ENCODE data around the gene HMX1.

The HMX1 gene

GRCh38 chr4:8909548-8909947 is 37.9 kb upstream of the HMX1 start:
- peak; percentile 67 for DNase-seq

- DNase-seq = no peak
These were observed 36.7 kb upstream of the HMX1 start for GRCh38 chr4:8908206-8908893.

GRCh38 chr4:8907596-8908205 is 36.1 kb upstream of the HMX1 start:
- no peak for DNase-seq

- no peak for DNase-seq
These were observed 35.5 kb upstream of the HMX1 start for GRCh38 chr4:8906991-8907595.

GRCh38 chr4:8906668-8906970 is 35.0 kb upstream of the HMX1 start:
- DNase-seq = no peak

- DNase-seq = no peak
These were observed 34.4 kb upstream of the HMX1 start for GRCh38 chr4:8905773-8906667.

- DNase-seq = no peak
These were observed 33.7 kb upstream of the HMX1 start for GRCh38 chr4:8905226-8905772.

- DNase-seq = no peak
These were observed 33.0 kb upstream of the HMX1 start for GRCh38 chr4:8904666-8905065.

GRCh38 chr4:8904041-8904501 is 32.4 kb upstream of the HMX1 start:
- DNase-seq = no peak

- no peak for DNase-seq
These were observed 29.7 kb upstream of the HMX1 start for GRCh38 chr4:8901335-8901734.

GRCh38 chr4:8900588-8900987 is 28.9 kb upstream of the HMX1 start:
- DNase-seq = peak; percentile 4

- DNase-seq = no peak
These were observed 26.8 kb upstream of the HMX1 start for GRCh38 chr4:8898419-8898818.

- DNase-seq = peak; percentile 6
These were observed 25.9 kb upstream of the HMX1 start for GRCh38 chr4:8897251-8898167.

- no peak for DNase-seq
These were observed 24.9 kb upstream of the HMX1 start for GRCh38 chr4:8896506-8896905.

- DNase-seq = no peak
These were observed 24.4 kb upstream of the HMX1 start for GRCh38 chr4:8896071-8896470.

GRCh38 chr4:8895295-8895694 is 23.7 kb upstream of the HMX1 start:
- no peak for DNase-seq

GRCh38 chr4:8894424-8894816 is 22.8 kb upstream of the HMX1 start:
- DNase-seq = no peak

- DNase-seq = no peak
These were observed 22.2 kb upstream of the HMX1 start for GRCh38 chr4:8893624-8894423.

- DNase-seq = no peak
These were observed 21.6 kb upstream of the HMX1 start for GRCh38 chr4:8893227-8893623.

GRCh38 chr4:8892556-8893226 is 21.1 kb upstream of the HMX1 start:
- DNase-seq = no peak
